Nephron progenitor cell (in vitro differentiated cells): ENCODE measurements around the gene EXOC4.

Source experiments
- DNase-seq: peaks from one replicate; pipeline ENCODE4 v3.0.0; 2021
- H3K27ac Mint-ChIP-seq: 2 replicates; pipeline ENCODE4 v1.8.0; 2021; ENCODE audit warnings: mild to moderate bottlenecking, moderate library complexity, mixed read lengths
- H3K27me3 Mint-ChIP-seq: 2 replicates; pipeline ENCODE4 v1.8.0; 2021; ENCODE audit warnings: mild to moderate bottlenecking, low read depth, mixed read lengths; ENCODE audit not compliant: poor library complexity
- H3K36me3 Mint-ChIP-seq: 2 replicates; pipeline ENCODE4 v1.8.0; 2021; ENCODE audit warnings: low read depth, mixed read lengths
- H3K4me1 Mint-ChIP-seq: 2 replicates; pipeline ENCODE4 v1.8.0; 2021; ENCODE audit warnings: mixed read lengths
- H3K4me3 Mint-ChIP-seq: 2 replicates; pipeline ENCODE4 v1.8.0; 2021; ENCODE audit warnings: mild to moderate bottlenecking, moderate library complexity, mixed read lengths
- H3K9me3 Mint-ChIP-seq: 2 replicates; pipeline ENCODE4 v1.8.0; 2021; ENCODE audit warnings: mild to moderate bottlenecking, moderate library complexity, mixed read lengths
- CTCF ChIP-seq: fragments of 200-600 bp; sonication (generic); IDR thresholded peaks from 2 replicates; pipeline ENCODE4 v1.5.0; 2021; ENCODE audit warnings: antibody characterized with exemption

Gene EXOC4

DNA sequence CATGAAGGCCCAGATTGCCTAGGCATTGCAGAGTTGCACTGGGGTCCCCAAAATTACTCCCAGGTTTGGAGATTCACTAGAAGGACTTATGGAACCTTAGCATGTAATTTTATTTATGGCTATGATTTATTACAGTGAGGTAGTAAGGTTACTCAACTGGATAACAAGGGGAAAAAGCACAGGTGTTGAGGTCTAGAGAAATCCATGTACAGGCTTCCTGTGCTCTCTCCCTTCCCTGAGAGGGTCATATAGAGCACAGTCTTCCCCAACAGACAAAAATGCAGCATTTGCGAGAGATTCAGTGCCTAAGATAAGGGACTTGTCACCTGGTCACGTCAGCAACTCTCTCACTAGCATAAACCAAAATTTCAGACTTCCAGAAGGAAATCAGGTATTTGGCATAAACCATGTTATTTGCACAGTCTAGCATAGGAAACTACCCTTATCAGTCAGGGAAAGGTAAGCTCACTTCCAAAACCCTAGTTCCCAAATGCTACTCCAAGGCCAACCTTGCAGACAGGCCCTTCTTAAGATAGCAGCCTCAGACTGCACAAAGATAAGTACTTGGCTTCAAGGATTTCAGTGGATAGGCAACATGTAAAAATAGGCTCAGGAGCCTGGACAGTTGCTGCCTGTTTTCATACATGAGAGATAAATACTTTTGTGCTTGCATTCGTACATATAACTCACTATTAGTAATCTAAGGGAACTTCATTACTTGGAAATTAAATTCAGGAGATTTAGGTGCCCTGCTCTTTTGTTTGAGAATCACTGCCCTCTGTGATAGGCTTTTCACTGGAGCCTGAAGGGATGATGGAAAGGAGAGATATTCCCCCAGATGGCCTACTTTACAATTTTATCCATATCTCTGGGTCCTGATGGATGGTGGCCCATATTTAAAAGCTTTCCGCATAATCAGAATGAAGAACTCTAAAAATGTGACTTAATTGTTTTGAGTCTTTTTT, 495.8 kb downstream of the EXOC4 start:
- DNase-seq, result no peak
- TF ChIP-seq CTCF, result no peak
- H3K27ac Mint-ChIP-seq, result no peak overlapping the region
- H3K27me3 Mint-ChIP-seq, result no peaks in the 10 kb centered on the region
- H3K36me3 Mint-ChIP-seq, result no peaks in the 10 kb centered on the region
- H3K4me1 Mint-ChIP-seq, result no peaks in the 10 kb centered on the region
- no peak overlapping the region for H3K4me3 Mint-ChIP-seq
- H3K9me3 Mint-ChIP-seq, result no peaks in the 10 kb centered on the region

DNA sequence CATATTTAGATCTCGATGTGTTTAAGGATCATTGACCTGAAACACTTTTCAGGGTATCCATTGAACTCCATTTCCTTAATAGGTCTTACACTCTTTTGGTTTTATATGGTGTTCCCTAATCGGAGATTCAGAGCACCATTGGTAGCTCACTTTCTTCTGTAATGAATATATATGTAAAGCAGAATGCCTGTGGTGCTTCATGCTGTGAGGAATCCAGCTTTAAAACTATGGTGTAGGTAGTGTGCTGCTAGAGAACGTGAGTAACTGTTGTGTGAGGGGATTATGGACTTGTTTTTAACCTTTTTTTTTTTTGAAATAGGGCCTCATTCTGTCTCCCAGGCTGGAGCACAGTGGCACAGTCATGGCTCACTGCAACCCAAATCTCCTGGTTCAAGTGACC, 497.4 kb downstream of the EXOC4 start:
- Mint-ChIP-seq H3K9me3 (no peaks in the 10 kb centered on the region), H3K36me3 (no peaks in the 10 kb centered on the region), H3K4me3 (no peak overlapping the region), H3K27ac (no peak overlapping the region), H3K27me3 (no peaks in the 10 kb centered on the region), H3K4me1 (no peaks in the 10 kb centered on the region)
- no peak for DNase-seq
- no peak for TF ChIP-seq CTCF

DNA sequence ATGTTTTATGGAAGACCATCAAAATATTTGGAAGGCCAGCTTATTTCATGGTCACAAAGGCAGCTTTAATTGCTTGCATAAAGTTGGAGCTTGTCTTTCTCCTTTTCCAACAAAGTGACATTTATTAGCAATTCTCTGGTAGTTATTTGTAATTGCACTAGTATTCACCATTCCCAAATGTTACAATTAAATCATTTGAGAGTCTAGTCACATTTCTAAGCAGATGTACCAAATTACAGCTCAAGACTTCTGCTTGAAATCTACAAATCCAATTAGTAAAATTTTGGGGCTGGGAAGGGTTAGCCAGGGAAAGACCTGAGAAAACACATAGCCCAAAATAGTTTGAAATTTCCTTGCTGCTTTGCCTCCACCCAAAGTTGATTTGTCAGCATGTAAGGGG, 498.2 kb downstream of the EXOC4 start:
- no peak overlapping the region for H3K27ac Mint-ChIP-seq
- no peak overlapping the region for H3K4me3 Mint-ChIP-seq
- no peaks in the 10 kb centered on the region for H3K9me3 Mint-ChIP-seq
- H3K4me1 Mint-ChIP-seq, result no peaks in the 10 kb centered on the region
- no peaks in the 10 kb centered on the region for H3K27me3 Mint-ChIP-seq
- no peak for TF ChIP-seq CTCF
- no peaks in the 10 kb centered on the region for H3K36me3 Mint-ChIP-seq
- DNase-seq, result no peak

- no peak for TF ChIP-seq CTCF
- no peak overlapping the region for H3K27ac Mint-ChIP-seq
- no peaks in the 10 kb centered on the region for H3K36me3 Mint-ChIP-seq
- H3K4me3 Mint-ChIP-seq, result no peak overlapping the region
- DNase-seq, result no peak
- H3K27me3 Mint-ChIP-seq, result no peaks in the 10 kb centered on the region
- H3K9me3 Mint-ChIP-seq, result no peaks in the 10 kb centered on the region
- peaks cover 5% of the 10 kb centered on the region for H3K4me1 Mint-ChIP-seq
Observed at GRCh38 chr7:133753513-133753912, 500.6 kb downstream of the EXOC4 start.

DNA sequence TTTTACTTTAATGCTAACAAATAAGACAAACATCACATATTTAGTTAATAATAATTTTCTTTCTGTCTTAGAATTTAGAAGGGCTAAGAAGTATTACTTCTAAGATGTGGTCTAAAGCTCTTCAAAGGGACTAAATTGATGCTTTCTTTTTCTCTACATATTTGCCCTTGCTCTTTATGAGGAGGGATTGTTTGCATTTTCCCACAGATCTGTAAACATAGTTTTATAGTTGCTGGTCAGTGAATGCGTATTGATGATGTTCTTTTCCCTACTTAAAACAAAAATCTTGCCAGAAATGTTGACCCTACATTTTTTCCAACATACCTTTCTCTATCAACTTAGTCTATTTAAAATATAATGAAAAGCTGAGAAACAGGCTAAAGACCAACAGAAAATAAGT, 501.8 kb downstream of the EXOC4 start:
- Mint-ChIP-seq H3K36me3 (no peaks in the 10 kb centered on the region), H3K27me3 (no peaks in the 10 kb centered on the region), H3K9me3 (no peaks in the 10 kb centered on the region), H3K4me1 (peaks cover 5% of the 10 kb centered on the region), H3K27ac (no peak overlapping the region), H3K4me3 (no peak overlapping the region)
- no peak for TF ChIP-seq CTCF
- DNase-seq, result no peak

DNA sequence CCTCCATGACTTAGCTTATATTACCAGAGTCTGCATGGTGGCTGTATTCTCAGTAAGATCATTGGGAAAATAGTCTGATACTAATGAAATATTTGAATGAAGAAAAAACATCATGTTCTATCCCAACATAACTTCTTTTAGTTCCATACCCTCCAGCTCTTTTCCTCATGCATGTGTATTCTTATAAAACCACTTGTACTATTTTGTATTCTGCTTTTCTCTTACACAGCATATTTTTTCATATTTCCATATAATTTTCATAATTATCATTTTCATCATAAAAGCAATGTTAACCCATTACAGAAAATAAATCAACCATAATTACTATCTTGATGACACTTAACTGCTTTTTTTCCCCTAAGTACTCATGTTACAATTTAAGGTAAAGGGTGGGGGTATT, 503.0 kb downstream of the EXOC4 start:
- Mint-ChIP-seq H3K36me3 (no peaks in the 10 kb centered on the region), H3K9me3 (no peaks in the 10 kb centered on the region), H3K4me3 (no peak overlapping the region), H3K4me1 (peaks cover 5% of the 10 kb centered on the region), H3K27ac (no peak overlapping the region), H3K27me3 (no peaks in the 10 kb centered on the region)
- TF ChIP-seq CTCF, result no peak
- no peak for DNase-seq
